CMK (cell line): ENCODE measurements around the gene PTGIS.

Experiments used
- DNase-seq: peaks from one replicate; pipeline ENCODE4 v3.0.0-alpha.2; 2010; ENCODE audit warnings: low read depth

PTGIS gene

GRCh38 chr20:49529470-49529869, 38.5 kb downstream of the PTGIS start:
- no peak for DNase-seq

- DNase-seq, result no peak
These were observed 41.4 kb downstream of the PTGIS start for GRCh38 chr20:49526568-49526967.

DNA sequence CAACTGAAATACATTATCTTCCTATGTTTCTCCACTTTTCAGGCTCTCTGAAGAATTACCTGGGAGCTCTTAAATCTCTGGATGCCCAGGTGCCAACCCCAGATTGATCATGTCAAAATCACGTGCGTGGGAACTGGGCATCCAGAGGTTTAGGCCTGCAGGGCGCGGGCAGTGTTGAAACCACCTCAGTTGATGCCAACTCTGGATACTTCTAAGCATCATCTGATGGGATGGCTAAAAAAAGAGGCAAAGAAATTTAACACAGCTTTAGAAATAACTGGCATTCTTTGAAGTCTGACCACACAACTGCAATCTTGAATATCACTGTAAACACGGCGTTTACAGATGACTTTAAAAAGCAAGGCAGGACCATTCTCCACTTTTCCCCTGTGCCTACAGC, 41.9 kb downstream of the PTGIS start:
- DNase-seq, result no peak

GRCh38 chr20:49523767-49524360, 44.1 kb downstream of the PTGIS start:
- no peak for DNase-seq

DNA sequence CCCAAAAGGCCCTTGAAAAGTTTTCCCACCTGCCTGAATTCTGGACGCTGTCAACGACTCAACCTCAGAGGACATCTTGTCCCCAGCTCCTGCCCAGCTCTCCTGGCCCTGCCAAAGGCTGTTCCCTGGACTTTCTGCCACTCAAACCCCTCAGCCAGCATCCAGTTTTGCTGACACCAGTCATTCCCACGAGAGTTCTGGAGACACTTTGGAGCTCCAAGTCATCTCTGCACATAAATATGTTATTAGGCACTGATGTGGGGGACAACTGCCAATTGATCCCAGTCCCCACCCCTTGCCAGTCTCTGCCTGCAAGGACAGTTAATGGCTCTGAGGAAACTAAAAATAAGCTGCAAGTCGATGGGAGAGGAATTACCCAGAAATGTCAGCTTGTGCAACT, 46.6 kb downstream of the PTGIS start:
- no peak for DNase-seq

DNA sequence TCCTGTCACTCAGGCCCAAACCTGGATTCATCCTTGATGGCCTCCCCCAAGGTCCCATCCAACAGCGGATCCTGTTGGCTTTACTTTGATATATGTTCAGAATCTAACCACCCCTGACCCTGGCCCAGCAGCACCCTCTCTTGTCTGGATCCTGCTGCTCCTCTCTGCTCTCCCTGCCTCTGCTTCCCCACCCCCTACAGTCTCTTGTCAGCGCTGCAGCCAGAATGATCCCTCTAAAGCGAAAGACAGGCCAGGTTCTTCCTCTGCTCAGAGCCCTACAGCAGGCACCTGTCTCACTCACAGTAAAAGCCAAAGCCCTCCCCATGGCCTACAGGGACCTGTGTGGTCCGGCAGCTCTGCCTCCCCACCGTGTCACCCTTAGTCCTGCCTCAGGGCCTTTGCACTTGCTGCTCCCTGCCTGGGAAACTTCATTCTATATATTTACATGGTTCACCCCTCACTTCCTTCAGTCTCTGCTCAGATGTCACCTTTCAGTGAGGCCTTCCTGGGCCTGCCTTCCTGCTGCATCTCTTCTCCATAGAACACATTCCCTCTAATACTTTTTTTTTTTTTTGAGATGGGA, 48.1 kb downstream of the PTGIS start:
- DNase-seq, result no peak

GRCh38 chr20:49519212-49519712, 48.7 kb downstream of the PTGIS start:
- no peak for DNase-seq

- no peak for DNase-seq
These were observed 49.4 kb downstream of the PTGIS start for GRCh38 chr20:49518576-49518975.

DNA sequence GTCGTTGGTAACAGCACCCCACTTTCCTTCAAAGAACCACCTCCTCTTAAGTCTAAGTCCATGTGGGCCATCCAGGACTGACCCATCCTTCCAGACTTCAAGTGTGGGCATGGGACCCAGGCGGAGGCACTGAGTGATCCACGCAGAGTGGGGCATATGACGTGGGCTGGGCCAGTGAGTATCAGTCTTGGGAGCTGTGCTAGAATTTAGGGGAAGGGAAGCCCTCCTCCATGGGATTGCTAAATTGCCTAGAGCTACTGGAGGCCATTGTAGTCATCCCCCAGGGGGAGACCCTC, 50.2 kb downstream of the PTGIS start:
- no peak for DNase-seq

DNA sequence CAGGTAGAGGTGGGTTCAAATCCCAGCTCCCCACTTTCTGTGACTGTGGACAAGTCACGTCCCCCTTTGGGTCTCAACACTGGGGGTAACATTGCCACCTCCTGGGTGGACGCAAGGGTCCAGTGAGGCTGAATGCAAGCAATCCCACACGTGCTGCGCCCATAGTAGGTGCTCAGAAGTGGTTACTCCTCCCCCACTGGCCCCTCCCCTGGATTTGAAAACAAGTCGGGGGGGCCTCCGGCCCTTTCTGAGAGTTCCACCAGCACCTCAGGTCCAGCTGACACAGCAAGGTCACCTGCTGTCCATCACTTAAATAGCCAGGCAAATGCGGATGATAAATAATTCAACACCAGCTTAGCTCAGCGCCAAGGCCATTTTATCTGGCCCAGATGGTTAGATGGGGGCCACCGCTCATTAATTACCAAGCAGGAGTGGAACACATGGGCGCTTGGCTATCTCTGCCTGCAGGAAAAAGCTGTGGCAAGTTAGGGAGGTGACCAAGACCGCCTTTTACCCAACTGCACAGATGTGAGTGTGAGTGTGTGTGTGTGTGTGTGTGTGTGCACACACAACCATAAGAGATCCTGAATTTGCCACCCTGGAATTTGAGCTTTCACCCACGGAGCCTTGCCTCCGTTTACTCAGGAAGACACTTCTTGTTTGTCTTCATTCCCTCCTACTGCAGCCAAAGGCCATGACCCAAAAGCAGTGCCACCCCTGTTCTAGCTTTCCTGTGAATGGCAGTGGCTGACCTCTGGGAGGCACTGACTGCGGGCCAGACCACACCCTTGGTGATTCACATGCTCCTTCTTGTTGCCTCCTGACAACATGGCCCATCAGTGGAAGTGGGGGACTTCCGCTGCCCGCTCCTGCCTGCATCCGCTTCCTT, 50.8 kb downstream of the PTGIS start:
- no peak for DNase-seq

DNA sequence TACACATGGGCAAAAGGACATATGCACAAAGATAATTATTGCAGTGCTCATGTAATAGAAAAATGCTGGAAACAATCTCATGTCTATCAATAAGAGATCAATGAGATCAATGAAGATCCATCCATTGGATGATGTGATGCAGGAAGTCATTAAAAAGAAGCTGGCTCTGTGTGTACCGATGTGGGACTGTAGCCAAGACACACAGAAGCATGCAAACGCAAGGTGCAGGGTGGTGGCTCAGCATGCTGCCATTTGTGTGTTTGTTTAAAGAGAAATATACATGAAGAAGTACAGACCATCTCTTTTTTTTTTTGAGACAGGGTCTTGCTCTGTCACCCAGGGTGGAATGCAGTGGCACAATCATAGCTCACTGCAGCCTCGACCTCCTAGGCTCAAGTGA, 52.4 kb downstream of the PTGIS start:
- no peak for DNase-seq

DNA sequence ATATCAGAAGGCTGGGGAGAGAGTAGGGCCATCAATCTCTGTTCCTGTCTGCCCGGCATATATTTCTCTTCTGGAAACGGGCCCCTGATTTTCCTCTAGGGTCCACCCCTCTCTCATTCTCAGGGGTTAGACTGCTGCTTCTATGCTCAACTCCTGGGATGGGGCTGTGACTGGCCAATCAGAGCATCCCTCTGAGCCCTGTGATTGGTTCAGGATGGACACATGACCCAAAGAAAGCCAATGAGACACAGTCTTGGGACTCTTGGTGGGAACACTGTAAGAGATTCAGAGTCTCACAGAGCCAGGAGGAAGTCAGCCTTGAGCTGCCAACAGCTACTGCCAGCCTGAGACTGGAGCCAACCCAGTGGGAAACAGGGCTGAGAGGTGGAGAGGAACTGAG, 54.4 kb downstream of the PTGIS start:
- no peak for DNase-seq

DNA sequence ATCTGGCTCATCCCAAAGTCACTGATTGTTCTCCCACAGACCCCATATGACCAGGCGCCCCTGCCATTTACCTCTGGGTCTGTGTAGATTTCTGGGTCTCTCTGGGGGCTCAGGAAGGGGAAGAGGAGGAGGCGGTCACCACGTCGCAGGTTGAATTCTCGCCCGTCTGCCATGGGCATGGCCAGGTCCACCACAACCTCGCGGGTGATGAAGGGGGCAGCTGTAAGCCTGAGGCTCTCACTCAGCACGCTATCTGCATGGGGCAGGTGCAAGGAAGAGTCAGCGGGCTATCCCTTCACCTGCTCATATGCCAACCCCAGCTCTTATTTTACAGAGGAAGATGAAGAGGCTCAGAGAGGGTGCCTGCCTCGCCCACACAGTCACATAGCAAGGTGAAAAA, 54.9 kb downstream of the PTGIS start:
- no peak for DNase-seq

- DNase-seq, result no peak
These were observed 56.0 kb downstream of the PTGIS start for GRCh38 chr20:49511788-49512525.

- no peak for DNase-seq
These were observed 57.3 kb downstream of the PTGIS start for GRCh38 chr20:49510562-49511122.

DNA sequence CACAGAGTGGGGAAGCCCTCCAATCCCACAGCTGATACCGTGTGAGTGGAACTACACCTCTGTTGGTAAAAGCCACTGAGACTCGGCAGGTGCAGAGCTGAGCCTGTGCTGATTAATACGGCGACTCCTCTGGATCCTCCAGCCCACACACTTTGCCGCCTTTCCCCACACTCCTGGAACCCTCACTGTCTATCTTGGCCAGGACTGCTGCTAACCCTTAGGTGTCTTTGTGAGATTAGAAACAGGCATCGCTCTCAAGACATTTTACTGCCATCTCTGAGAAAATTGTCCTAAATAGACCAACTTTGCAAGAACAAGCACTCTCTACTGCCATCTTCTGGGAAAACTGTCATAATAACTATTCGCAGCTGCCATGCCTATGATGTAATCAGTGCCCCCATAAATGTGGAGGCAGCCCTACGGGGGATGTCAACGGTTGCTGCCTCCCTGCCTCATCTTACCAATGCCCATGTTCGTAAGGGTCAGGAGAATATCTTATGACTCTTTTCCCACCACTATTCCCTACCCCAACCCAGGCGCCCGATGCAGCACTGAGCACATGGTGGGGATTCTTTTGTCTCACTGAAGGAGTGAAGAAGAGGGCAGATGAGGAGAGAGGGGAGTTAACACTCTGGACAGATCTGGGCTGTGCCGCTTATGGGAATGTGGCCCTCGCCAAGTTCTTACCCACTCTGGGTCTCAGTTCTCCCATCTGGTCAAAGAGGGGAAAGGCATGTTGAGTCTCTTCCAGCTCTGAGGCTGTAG, 59.3 kb downstream of the PTGIS start:
- no peak for DNase-seq

DNA sequence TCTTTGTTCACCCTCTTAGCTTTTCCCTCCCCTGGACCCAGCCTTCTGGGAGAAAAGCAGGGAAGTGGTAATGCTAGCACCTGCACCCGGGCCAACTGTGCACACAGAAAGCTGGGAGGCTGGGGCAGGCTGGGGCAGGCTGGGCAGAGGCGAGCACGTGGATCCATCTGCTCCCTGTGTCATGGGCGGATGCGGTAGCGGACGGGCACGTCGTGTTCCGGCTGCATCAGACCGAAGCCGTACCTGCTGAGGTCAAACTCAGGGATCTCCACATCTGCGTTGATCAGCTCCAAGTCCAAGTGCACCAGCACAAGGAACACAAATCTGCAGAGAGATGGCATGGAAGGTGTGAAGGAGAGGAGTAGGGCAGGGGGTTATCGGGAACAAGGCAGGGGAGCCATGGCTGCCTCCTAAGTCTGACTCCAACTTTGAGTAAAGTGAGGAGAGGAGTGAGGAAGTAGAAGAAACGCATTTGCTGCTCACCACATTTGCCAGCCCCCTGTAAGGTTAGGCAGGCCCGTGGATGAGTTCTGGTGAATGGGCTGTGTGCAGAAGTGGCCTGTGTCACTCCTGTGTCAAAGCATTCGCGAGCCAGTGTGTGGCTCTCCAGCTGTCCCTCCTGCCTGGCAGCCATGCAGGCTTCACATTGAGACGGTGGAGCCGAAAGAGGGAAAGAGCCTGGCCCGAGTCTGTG, 60.0 kb downstream of the PTGIS start:
- DNase-seq, result no peak

GRCh38 chr20:49505518-49505917, 62.4 kb downstream of the PTGIS start:
- no peak for DNase-seq

GRCh38 chr20:49503176-49503575, 64.8 kb downstream of the PTGIS start:
- DNase-seq, result no peak

DNA sequence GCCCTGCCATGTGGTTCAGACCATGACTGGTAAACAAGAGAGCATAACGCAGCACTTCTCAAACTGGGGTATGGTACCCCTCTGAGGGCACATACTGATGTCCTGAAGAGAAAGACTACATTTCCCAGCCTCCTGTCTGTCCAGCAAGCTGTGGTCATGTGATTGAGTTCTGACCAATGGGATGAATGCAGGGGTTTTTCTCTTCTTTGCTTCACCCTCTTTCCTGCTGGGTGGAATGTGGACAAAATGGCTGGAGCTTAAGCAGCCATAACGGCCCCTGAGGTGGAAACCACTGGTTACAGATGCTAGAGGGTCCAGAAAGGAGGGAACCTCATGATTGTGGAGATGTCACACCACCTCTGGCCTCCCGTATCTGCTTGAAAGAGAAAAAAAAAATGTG, 66.0 kb downstream of the PTGIS start:
- DNase-seq, result no peak

DNA sequence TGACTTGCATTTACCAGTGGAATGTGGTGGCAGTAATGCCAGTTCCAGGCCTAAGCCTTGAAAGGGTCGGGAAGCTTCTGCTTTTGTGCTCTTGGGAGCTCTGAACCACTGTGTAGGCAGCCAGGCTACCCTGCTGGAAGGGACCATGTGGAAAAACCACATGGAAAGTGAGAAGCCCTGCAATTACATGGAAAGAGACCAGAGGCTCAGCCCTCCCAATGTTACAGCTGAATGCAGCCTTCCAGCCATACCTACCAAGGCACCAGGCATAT, 70.6 kb downstream of the PTGIS start:
- no peak for DNase-seq
